IPS-NIHi11 (cell line): Measurements from ENCODE around the gene ACAP2.
A peak's percentile ranks its signal among the peaks of the same experiment; 100 is the strongest.

Source experiments
- DNase-seq: peaks from one replicate; pipeline ENCODE4 v3.0.0; 2012; ENCODE audit warnings: mixed read lengths, low spot score

Gene ACAP2

GRCh38 chr3:195259475-195260279 lies 183.1 kb downstream of the ACAP2 start:
- peak; percentile 98 for DNase-seq

GRCh38 chr3:195259154-195259474 lies 183.7 kb downstream of the ACAP2 start:
- DNase-seq = no peak

- DNase-seq = no peak
Measured at GRCh38 chr3:195258449-195259153, 184.2 kb downstream of the ACAP2 start.

GRCh38 chr3:195257454-195258448 lies 185.1 kb downstream of the ACAP2 start:
- no peak for DNase-seq

DNA sequence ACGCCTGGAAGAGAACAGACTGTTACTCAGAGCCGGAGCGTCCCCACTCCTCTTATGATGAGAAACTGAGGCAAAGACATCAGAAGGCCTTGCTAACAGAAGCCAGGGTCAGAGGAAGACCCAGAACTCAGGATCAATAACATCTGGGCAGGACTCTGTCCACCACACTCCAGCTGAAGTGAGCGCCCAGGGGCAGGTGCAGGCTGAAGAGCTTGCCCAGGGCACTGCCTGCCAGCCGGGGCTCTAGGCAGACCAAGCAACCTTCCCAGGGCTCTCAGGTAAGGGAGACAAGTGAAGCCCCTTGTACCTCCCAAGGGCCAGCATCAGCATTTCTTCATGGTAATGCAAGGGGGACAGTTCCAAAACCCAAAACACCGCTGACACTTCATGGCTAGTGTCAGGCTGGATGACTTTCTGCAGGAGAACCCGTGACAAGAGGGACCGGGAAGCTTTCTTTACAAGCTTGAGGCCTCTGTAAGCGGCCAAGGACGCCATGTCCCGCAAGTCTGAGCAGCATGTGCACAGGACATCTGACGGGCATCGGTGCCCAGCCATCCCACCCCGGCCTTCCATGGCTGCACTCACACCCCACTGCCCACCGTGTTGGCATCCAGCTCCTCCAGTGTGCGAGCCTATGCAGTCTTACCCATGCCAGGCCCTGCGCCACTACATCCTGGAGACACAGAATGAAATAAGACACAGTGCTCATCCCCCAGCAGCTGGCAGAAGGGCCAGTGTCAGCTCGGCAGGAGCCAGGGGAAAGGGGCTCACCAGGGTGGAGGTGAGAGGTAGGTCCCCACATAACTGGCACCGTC lies 186.0 kb downstream of the ACAP2 start:
- no peak for DNase-seq

GRCh38 chr3:195255571-195256501 lies 187.0 kb downstream of the ACAP2 start:
- no peak for DNase-seq

GRCh38 chr3:195255176-195255500 lies 187.7 kb downstream of the ACAP2 start:
- no peak for DNase-seq

DNA sequence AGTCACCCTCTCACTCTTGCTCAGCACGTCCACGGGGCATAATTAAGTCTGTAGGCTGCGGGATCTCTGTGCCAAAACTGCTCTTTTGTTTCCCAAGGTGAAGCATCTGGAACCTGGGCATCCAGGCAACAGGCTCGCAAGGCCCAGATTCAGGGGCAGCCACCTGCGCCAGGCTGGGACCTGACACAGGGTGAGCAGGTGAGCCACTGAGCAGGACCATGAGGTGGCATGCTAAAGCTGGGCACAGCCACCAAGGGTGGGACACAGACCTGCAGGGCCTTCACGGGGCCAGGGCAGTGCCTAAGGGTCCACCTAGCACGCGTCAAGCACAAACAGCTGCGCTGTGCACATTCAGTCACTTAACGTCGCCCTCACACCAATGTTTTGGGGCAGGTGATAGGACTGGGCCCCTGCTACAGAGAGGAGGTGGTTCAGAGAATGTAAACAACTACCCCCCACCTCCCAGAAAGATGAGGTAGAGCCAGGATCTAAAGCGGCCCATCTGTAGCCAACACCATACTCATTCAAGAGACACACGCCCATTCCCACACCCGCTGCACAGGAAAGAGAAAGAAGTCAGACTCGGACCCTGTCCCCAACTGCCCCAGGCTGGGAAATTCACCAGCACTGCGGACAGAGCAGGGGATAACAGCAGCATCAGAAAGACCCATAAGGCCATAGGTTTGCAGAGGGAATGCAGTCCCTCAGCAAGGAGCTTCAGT lies 188.2 kb downstream of the ACAP2 start:
- DNase-seq = no peak

DNA sequence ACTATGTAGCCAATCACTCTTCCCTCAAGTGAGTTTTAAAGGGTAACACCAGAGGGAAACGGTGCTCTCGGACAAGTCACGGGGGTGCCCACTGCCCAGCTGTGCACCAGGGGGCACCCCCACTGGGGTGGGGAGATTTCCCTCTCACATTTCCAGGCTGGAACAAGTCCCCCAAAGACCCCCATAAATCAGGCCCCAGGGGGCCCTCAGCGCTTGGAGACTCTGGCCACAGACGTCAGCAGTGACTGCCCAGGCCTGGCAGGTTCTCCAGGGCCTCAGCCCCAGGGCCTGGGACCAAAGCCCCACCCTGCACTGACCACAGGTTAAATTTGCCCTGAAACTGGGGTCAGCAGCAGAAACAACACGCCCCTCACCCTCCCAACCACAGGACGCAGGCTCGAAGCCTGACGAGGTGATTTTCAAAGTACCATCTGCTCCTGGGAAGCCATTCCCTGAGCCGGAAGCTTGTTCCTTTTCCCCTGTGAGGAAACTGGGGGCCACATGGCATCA lies 188.8 kb downstream of the ACAP2 start:
- DNase-seq = no peak

DNA sequence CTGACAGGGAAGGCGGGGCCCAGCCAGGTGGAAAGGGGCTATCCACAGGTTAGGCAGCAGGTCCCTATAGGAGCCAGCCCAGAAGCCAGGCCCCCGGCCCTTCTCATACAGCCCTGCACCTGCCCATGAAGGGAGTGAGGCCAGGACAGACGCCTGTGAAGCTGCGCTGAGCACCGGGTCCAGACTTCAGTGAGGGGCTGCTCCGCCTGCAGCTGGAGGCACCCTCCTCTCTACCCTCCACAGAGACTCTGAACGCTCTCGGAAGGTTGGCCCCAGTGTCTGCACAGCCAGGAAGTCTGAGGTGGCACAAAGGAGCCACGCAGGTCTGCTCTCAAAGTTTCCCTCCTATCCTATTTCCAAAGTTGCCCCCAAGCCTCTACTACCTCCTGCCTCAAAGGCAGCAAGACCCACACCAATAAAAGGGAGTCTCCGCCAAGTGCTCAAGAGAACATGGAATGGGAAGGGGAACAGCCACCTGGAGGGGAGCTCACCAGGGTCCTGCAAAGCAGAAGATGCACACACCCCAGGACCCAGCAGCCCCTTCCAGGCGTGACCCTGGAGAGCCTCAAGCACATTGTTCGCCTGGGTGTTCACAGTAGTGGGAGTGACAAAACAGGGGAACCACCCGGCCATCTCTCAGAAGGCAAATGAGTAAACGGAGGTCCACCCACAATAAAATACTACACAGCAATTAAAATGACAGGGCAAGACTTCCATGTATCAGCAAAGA lies 191.3 kb downstream of the ACAP2 start:
- DNase-seq = no peak

DNA sequence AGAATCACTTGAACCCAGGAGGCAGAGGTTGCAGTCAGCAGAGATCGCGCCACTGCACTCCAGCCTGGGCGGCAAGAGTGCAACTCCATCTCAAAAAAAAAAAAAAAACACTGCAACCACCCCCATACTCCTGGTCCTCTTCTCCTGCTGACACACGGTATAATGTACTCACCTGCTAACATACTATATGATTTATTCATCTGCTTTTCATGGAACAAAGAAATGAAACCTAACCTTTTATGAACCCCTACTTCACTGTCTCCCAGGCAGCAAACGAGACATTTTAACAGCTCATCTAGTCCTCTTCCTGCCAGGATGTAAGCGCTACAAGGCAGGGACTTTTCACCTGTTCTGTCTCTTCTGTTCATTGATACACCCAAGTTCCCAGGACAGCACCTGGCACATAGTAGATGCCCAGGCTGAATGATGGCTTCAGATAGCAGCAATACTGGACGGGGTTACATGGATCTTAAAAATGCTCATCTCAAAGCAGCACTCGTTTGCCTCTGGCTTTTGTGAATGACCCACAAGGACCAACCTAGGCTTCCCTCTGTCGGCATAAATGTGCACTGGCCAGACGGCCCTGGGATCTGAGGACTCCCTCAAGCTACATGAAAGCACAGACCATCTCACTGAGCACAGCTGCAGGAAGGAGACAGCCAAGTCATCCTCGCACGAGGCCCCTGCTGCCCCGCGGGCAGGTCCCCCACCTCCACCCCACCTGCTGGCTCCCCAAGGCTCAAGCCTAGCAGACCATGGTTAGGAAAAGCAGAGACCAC lies 192.2 kb downstream of the ACAP2 start:
- no peak for DNase-seq

DNA sequence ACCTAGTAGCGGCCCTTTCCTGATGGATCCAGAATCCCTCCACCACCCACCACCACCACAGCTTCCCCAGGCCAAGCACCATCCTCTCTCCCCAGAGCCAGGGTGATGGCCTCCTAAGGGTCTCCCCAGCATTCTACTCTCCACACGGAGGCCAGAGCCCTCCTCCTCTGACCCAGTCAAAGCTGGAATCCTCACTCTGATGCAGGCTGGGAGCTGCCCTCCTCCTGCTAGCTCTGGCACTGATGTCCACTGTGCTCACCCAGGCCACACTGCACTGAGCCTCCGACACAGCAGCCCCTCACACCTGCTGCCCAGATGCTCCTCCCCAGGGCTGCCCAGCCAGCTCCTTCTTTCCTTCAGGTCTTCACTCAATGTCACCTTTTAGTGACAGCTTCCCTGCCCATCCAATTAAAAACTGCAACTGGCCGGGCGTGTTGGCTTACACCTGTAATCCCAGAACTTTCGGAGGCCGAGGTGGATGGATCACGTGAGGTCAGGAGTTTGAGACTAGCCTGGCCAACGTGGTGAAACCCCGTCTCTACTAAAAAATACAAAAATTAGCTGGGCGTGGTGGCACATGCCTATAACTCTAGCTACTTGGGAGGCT lies 192.9 kb downstream of the ACAP2 start:
- DNase-seq = no peak

DNA sequence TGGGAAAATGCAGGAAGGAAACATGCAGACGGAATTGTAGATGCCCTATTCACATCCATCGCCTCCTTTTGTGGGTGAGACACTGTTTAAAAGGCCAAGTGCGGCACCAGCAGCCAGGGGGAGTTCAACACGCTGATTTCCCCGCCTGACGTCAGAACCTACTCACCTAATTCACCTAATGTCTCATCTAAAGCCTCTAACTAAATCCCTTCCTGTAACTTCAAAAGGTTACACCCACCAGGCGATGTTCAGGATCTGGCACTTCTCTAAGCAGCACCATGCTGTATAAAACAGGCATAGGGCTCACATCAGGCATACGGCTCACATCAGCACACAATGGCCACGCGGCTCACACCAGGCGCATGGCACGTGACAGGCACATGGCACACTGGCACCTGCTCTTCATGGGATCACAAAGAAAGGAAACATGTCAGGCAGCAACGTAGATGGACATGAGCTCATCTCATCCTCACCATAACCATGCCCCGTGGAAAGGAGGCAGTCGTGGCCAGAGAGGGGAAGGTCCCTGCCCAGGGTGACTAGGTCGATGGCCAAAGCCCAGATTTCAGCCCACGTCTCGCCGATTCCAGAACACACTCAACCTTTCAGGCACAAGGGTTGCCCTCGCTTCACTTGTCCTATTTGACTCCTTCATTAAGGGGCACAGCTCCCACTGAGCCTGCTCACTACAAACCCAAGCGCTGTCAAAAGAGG lies 193.6 kb downstream of the ACAP2 start:
- DNase-seq = no peak

DNA sequence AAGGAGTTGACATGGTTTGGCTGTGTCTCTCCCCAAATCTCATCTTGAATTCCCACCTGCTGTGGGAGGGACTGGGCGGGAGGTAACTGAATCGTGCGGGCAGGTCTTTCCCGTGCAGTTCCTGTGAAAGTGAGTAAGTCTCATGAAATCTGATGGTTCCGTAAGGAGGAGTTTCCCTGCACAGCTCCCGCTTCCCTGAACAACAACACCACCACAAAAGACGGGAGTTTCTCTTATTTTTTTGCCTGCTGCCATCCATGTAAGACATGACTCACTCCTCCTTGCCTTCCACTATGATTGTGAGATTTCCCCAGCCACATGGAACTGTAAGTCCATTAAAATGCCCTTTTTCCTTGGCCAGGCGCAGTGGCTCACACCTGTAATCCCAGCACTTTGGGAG lies 194.5 kb downstream of the ACAP2 start:
- DNase-seq = no peak

GRCh38 chr3:195247863-195248189 lies 195.0 kb downstream of the ACAP2 start:
- no peak for DNase-seq

- no peak for DNase-seq
Measured at GRCh38 chr3:195247086-195247862, 195.5 kb downstream of the ACAP2 start.
